Chondrocyte (in vitro differentiated cells): ENCODE measurements around the gene NDFIP2. TPM values are rescaled to one million over a fixed set of nuclear protein-coding genes. Genes with fewer than 3 reads are reported as not detected.

Experiments
- DNase-seq: peaks from one replicate; pipeline ENCODE4 v3.0.0; 2021; ENCODE audit warnings: mixed read lengths, low spot score
- H3K27ac Mint-ChIP-seq: one replicate; pipeline ENCODE4 v1.8.0; 2021; ENCODE audit warnings: mild to moderate bottlenecking, moderate library complexity, mixed read lengths; ENCODE audit not compliant: unreplicated experiment
- H3K27me3 Mint-ChIP-seq: 2 replicates; pipeline ENCODE4 v1.8.0; 2021; ENCODE audit warnings: low read depth, mixed read lengths
- H3K36me3 Mint-ChIP-seq: 2 replicates; pipeline ENCODE4 v1.8.0; 2021; ENCODE audit warnings: low read depth, mixed read lengths
- H3K4me1 Mint-ChIP-seq: 2 replicates; pipeline ENCODE4 v1.8.0; 2021; ENCODE audit warnings: low read depth, mild to moderate bottlenecking, mixed read lengths
- H3K4me3 Mint-ChIP-seq: one replicate; pipeline ENCODE4 v1.8.0; 2021; ENCODE audit warnings: mild to moderate bottlenecking, moderate library complexity, mixed read lengths; ENCODE audit not compliant: unreplicated experiment
- H3K9me3 Mint-ChIP-seq: 2 replicates; pipeline ENCODE4 v1.8.0; 2021; ENCODE audit warnings: low read depth, mixed read lengths
- CTCF ChIP-seq: fragments of 200-600 bp; sonication (generic); IDR thresholded peaks from 2 replicates; pipeline ENCODE4 v1.5.0; 2021; ENCODE audit warnings: antibody characterized with exemption, mild to moderate bottlenecking, moderate library complexity
- total RNA-seq: library from RNA; stranded (reverse); gene quantifications from 3 replicates; pipeline ENCODE4 v1.2.1, GENCODE V29; 2021

The NDFIP2 gene
- total RNA-seq, 1 donor from 2014 or later = 33.9 TPM

- no peaks in the 10 kb centered on the region for H3K4me1 Mint-ChIP-seq
- no peak overlapping the region for H3K27ac Mint-ChIP-seq
- H3K9me3 Mint-ChIP-seq = peaks cover 10% of the 10 kb centered on the region
- peaks cover 6% of the 10 kb centered on the region for H3K27me3 Mint-ChIP-seq
- no peak for DNase-seq
- H3K4me3 Mint-ChIP-seq = no peak overlapping the region
- no peaks in the 10 kb centered on the region for H3K36me3 Mint-ChIP-seq
- no peak for TF ChIP-seq CTCF
Measured at GRCh38 chr13:79475569-79475968, 5.4 kb upstream of the NDFIP2 start.

- peak; percentile 18 for TF ChIP-seq CTCF
- Mint-ChIP-seq H3K4me3 (no peak overlapping the region), H3K27ac (no peak overlapping the region), H3K27me3 (peaks cover 6% of the 10 kb centered on the region), H3K9me3 (peaks cover 10% of the 10 kb centered on the region), H3K4me1 (peaks cover 13% of the 10 kb centered on the region), H3K36me3 (no peaks in the 10 kb centered on the region)
- DNase-seq = no peak
Measured at GRCh38 chr13:79477968-79478367, 3.0 kb upstream of the NDFIP2 start.

DNA sequence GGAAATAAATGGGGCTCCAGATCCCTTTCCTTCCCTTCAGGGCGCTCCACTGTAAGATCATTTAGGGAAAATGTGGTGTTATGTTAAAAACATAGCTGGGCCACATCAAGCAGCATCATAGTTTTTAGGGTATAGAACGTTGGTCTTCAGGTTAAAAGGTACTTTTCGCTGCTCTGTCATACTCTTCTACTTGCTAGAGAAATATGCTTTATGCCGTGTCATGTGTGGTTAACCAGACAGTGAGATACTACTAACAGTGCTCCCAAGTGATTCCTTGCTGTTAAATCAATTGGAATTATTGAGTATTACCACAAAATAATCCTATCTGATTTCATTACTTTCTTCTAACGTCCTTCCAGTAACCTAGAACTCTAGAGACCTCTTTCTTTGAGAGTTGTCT lies 1.1 kb upstream of the NDFIP2 start:
- H3K27me3 Mint-ChIP-seq = peaks cover 5% of the 10 kb centered on the region
- H3K36me3 Mint-ChIP-seq = no peaks in the 10 kb centered on the region
- H3K9me3 Mint-ChIP-seq = peaks cover 1% of the 10 kb centered on the region
- no peak overlapping the region for H3K27ac Mint-ChIP-seq
- H3K4me1 Mint-ChIP-seq = peaks cover 29% of the 10 kb centered on the region
- no peak overlapping the region for H3K4me3 Mint-ChIP-seq
- DNase-seq = no peak
- no peak for TF ChIP-seq CTCF

DNA sequence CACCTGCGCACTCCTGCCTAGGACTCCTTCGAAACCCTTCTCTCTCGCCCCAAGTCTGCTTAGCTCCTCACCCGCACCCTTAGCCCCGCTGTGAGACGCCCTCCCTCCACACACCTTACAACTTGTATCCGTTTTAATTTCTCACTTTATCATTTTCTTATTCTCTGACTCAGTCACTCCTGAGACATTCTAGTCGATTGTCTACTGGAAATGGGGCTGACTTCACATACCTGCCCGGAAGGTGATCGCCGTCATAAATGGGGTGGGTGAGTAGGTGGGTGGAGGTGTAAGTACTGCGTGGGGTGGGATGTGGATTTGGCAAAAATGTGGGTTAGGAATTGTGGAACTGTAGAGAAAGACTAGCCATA lies 714 bp downstream of the NDFIP2 start:
- peaks cover 5% of the 10 kb centered on the region for H3K27me3 Mint-ChIP-seq
- no peak for DNase-seq
- H3K4me1 Mint-ChIP-seq = peaks cover 44% of the 10 kb centered on the region
- TF ChIP-seq CTCF = no peak
- H3K27ac Mint-ChIP-seq = peak overlapping the region; percentile 86
- H3K4me3 Mint-ChIP-seq = peak overlapping the region; percentile 90
- H3K9me3 Mint-ChIP-seq = no peaks in the 10 kb centered on the region
- no peaks in the 10 kb centered on the region for H3K36me3 Mint-ChIP-seq

DNA sequence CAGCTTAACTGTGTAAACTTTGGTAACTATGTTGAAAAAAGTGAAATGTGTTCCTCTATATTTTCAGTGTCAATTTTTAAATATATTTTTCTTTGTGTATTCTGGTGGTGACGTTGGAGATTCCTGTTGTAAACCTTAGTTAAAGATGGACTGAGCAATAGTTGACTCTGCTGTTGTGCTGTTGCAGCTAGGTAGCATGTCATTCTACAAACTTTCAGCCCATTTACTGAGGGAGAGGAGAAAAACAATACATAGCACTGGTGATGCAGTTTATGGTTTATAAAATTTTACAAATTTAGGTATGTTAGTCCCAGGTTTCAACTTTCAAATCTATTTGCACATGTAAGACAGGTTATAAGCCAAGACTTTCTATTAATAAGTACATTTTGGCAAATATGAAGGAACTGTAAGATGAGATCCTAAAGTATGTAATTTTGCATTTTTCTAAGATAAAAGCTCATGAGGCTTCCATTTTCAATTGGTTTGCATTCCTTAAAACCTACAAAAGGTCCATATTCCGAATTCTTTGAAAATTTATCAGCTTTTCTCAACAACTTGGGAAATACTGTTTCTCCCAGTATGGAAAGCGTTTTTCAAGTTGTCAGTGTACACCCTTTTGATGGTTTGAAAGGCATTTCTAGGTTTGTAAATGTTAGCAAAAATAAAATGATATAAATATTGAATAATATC lies 1.5 kb downstream of the NDFIP2 start:
- Mint-ChIP-seq H3K27me3 (peaks cover 4% of the 10 kb centered on the region), H3K4me3 (peak overlapping the region; percentile 90), H3K36me3 (no peaks in the 10 kb centered on the region), H3K9me3 (no peaks in the 10 kb centered on the region), H3K27ac (peak overlapping the region; percentile 86), H3K4me1 (peaks cover 51% of the 10 kb centered on the region)
- no peak for TF ChIP-seq CTCF
- no peak for DNase-seq
